ENCODE data around the gene RPS13. TPM values are rescaled to one million over a fixed set of nuclear protein-coding genes. Genes with fewer than 3 reads are reported as not detected.
A peak's percentile ranks its signal among the peaks of the same experiment; 100 is the strongest.

The RPS13 gene
- total and polyA plus RNA-seq, 12 donors = 641 to 1,399 (median 750) TPM

GRCh38 chr11:17076517-17077239, 789 bp downstream of the RPS13 start:
- peaks cover 13 to 36% of the 10 kb centered on the region in 2 donors for H3K4me1 ChIP-seq (replicated peaks in 1 of 2)
- H3K9me3 ChIP-seq (replicated peaks in 1 of 3) = no peaks in the 10 kb centered on the region
- TF ChIP-seq CTCF (IDR thresholded peaks at IDR 0.05) (no peak), POLR2A (IDR thresholded peaks at IDR 0.05) (no peak)
- H3K27me3 ChIP-seq = no peaks in the 10 kb centered on the region
- peak overlapping the region; percentile 74 to 99 (median 92) for H3K27ac ChIP-seq
- peak in 3 of 7 donors; percentile 22 to 63 (median 22) for DNase-seq
- intact Hi-C loops (cut with DNase I) = loop anchor here in 1 of 2 donors (5.0 kb wide), 1 partner anchor 131 kb away; the partner anchor contains the start of gene PIK3C2A
- H3K4me3 ChIP-seq = peak overlapping the region; percentile 31 to 95 (median 91)
- WGBS, 4 donors = 3 to 19% (median 18%) methylated on average over 12 to 15 of the region's 15 CpGs
- peaks cover 0 to 31% of the 10 kb centered on the region in 2 donors for H3K36me3 ChIP-seq (replicated peaks in 1 of 2)

GRCh38 chr11:17075506-17075905, 2.0 kb downstream of the RPS13 start:
- no peak overlapping the region for H3K27ac ChIP-seq
- H3K4me3 ChIP-seq = no peak overlapping the region
- intact Hi-C loops (cut with DNase I) = loop anchor here in 1 of 2 donors (5.0 kb wide), 1 partner anchor 132 kb away; the partner anchor contains the start of gene PIK3C2A
- peaks cover 13 to 36% of the 10 kb centered on the region in 2 donors for H3K4me1 ChIP-seq (replicated peaks in 1 of 2)
- no peaks in the 10 kb centered on the region for H3K9me3 ChIP-seq (replicated peaks in 1 of 3)
- no peak for TF ChIP-seq POLR2A (IDR thresholded peaks at IDR 0.05)
- no peaks in the 10 kb centered on the region for H3K27me3 ChIP-seq
- DNase-seq = no peak
- H3K36me3 ChIP-seq (replicated peaks in 1 of 2) = peaks cover 0 to 31% of the 10 kb centered on the region in 2 donors
- 64 to 76% (median 67%) methylated on average over 5 of the region's 5 CpGs for WGBS, 4 donors

DNA sequence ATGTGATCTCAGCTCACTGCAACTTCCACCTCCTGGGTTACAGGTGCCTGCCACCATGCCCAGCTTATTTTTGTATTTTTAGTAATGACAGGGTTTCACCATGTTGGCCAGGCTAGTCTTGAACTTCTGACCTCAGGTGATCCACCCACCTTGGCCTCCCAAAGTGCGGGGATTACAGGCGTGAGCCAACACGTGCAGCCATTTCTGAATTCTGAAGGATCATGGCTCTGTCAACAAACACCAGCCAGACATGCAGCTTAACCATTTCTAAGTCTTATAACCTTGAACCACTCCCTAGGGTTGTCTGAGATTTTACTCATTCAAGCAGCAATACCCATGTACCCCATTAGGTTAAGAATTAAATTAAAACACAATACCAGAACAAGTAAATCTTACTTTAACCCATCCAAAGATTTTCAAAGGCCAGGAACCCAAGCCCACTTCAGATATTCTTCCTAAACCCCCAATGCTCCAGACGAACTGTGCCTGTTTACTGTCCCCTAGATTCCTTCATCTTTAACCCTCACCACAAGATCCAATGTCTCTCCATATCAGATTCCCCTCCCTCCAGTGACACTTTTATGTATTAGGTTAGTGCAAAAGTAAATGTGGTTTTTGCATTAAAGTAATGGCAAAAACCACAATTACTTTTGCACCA, 4.0 kb downstream of the RPS13 start:
- no peak for DNase-seq
- intact Hi-C loops (cut with DNase I) = no loop called here

DNA sequence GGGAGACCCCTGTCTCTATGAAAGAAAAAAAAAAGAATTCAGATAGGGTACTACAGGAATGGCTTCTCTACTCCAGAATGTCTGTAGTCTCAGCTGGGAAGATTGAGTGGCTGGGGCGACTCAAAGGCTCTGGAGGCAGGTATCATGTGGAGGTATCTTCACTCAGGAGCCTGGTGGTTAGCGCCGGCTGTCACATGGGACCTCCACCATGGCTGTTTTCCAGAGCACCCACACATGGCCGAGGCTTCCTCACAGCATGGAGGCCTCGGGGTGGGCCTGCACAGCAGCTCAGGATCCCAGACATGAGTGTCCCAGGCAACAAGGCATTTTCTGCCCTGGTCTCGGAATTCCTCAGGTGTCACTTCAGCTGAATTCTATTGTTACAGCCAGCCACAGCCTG, 10.1 kb downstream of the RPS13 start:
- Histone ChIP-seq H3K27ac (no peak overlapping the region), H3K4me1 (replicated peaks in 1 of 2) (no peaks in the 10 kb centered on the region), H3K27me3 (no peaks in the 10 kb centered on the region), H3K36me3 (replicated peaks in 1 of 2) (no peaks in the 10 kb centered on the region), H3K4me3 (no peak overlapping the region), H3K9me3 (replicated peaks in 1 of 3) (no peaks in the 10 kb centered on the region)
- intact Hi-C loops (cut with DNase I) = loop anchor here (5.0 to 10.0 kb wide), 2 partner anchors 120 to 283 kb away; no protein-coding TSS in a partner anchor
- TF ChIP-seq CTCF (IDR thresholded peaks at IDR 0.05) (no peak), POLR2A (IDR thresholded peaks at IDR 0.05) (no peak)
- DNase-seq = no peak
- 91 to 99% (median 95%) methylated on average over 5 to 6 of the region's 6 CpGs for WGBS, 4 donors

More for the DNA sequence above, 4.0 kb downstream of the RPS13 start:
- Histone ChIP-seq H3K4me3 (no peak overlapping the region), H3K27ac (no peak overlapping the region), H3K27me3 (no peaks in the 10 kb centered on the region), H3K9me3 (replicated peaks in 1 of 3) (no peaks in the 10 kb centered on the region), H3K4me1 (replicated peaks in 1 of 2) (peaks cover 13 to 35% of the 10 kb centered on the region in 2 donors), H3K36me3 (replicated peaks in 1 of 2) (peaks cover 0 to 31% of the 10 kb centered on the region in 2 donors)
- WGBS, 4 donors = 58 to 76% (median 72%) methylated on average over 2 to 4 of the region's 4 CpGs
- no peak for TF ChIP-seq CTCF (IDR thresholded peaks at IDR 0.05)
- TF ChIP-seq POLR2A (IDR thresholded peaks at IDR 0.05) = no peak

Data from adrenal gland (tissue), 12 donors.